Sigmoid colon (tissue), 4 donors: ENCODE results near the gene PLTP.

Experiments
- POLR2A ChIP-seq, 2 donors: fragments of 450-650 bp; IDR thresholded peaks; one replicate each; pipeline ENCODE4 v1.6.1; 2016; ENCODE audit warnings: antibody characterized with exemption in 2 of 2, mild to moderate bottlenecking in 2 of 2, moderate library complexity in 2 of 2
- POLR2AphosphoS5 ChIP-seq, 4 donors: sonication (generic); formaldehyde crosslinking; IDR thresholded peaks; one replicate each; pipeline ENCODE4 v1.6.1; 2017; ENCODE audit warnings: antibody characterized with exemption in 4 of 4
- TF ChIP-seq, protein P1 (sequence below), 4 experiments: fragments of 450-650 bp in 3 of 4; fragments of 200-600 bp in 1 of 4; IDR thresholded peaks; one replicate each; pipeline ENCODE4 v1.5.1; 2016 to 2019; ENCODE audit warnings: antibody characterized with exemption in 4 of 4, mild to moderate bottlenecking in 3 of 4, moderate library complexity in 2 of 4

DNA sequence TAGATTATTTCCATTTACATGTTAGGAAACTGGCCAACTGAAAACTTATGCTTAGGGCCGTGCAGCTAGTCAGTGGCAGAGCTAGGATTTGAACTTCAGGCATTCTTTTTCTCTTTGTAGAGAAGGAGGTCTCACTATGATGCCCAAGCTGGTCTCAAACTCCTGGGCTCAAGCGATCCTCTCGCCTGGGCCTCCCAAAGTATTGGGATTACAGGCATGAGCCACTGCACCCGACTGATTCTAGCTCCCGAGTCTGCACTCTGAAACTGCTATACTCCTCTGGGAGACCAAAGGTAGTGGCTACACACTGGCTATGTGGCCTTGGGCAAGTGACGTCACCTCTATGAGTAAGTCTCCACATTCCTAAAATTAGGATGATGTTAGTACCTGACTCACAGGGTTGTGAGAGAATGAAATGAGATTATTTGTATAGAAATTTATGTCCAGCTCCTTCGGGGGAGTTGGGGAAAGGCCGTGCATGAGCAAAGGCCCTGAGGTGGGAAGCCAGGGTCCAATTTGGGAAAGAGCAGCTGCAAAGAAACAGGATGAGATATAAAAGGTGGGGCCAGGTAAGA, 6.4 kb downstream of the PLTP start:
- TF ChIP-seq, protein P1, sequence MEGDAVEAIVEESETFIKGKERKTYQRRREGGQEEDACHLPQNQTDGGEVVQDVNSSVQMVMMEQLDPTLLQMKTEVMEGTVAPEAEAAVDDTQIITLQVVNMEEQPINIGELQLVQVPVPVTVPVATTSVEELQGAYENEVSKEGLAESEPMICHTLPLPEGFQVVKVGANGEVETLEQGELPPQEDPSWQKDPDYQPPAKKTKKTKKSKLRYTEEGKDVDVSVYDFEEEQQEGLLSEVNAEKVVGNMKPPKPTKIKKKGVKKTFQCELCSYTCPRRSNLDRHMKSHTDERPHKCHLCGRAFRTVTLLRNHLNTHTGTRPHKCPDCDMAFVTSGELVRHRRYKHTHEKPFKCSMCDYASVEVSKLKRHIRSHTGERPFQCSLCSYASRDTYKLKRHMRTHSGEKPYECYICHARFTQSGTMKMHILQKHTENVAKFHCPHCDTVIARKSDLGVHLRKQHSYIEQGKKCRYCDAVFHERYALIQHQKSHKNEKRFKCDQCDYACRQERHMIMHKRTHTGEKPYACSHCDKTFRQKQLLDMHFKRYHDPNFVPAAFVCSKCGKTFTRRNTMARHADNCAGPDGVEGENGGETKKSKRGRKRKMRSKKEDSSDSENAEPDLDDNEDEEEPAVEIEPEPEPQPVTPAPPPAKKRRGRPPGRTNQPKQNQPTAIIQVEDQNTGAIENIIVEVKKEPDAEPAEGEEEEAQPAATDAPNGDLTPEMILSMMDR (IDR thresholded peaks at IDR 0.05) = no peak
- TF ChIP-seq POLR2AphosphoS5 (IDR thresholded peaks at IDR 0.05) = no peak
- no peak for TF ChIP-seq POLR2A (IDR thresholded peaks at IDR 0.05)
